ENCODE data around the gene SLC5A5. TPM values are rescaled to one million over a fixed set of nuclear protein-coding genes. Genes with fewer than 3 reads are reported as not detected.

SLC5A5 gene
- total RNA-seq, result not detected
- polyA plus RNA-seq (ENCODE audit: insufficient read depth in 1 of 8, insufficient read length in 8 of 8, low replicate concordance in 1 of 8), result under 1 TPM in 4 of 8 donors, not detected in 4; 0.04 to 0.07 (median 0.05) TPM
- long read RNA-seq, donor 1, result 0 reads
- long read RNA-seq, donor 2, result 0 reads
- long read RNA-seq, donor 3, result 0 reads
- long read RNA-seq, donor 4, result 0 reads
- long read RNA-seq, donor 5, result 0 reads
- long read RNA-seq, donor 6, result 0 reads
- long read RNA-seq, donor 7, result 0 reads
- long read RNA-seq, donor 8, result 0 reads
- long read RNA-seq, donor 9, result 0 reads
- long read RNA-seq, donor 10, result 0 reads
- long read RNA-seq, donor 11, result 0 reads

GRCh38 chr19:17871878-17872250 is at the start of gene SLC5A5:
Gene SLC5A5 (plus strand): TSS chr19:17871945. CDS start chr19:17872320, 375 bp downstream.
- no peak for DNase-seq

GRCh38 chr19:17824339-17824738 is 47.4 kb upstream of the SLC5A5 start:
- no peak overlapping the region for H3K4me3 ChIP-seq (ENCODE audit: low read length)
- H3K27me3 ChIP-seq (ENCODE audit: control insufficient read depth, insufficient read depth, low read length), result no peaks in the 10 kb centered on the region
- no peak overlapping the region for H3K27ac ChIP-seq (ENCODE audit: low read length)
- H3K4me1 ChIP-seq (ENCODE audit: control insufficient read depth, insufficient read depth, low read length), result no peaks in the 10 kb centered on the region
- WGBS (ENCODE audit: insufficient coverage), result 23% methylated on average over 5 of the region's 8 CpGs
- H3K9me3 ChIP-seq (replicated peaks; ENCODE audit: control insufficient read depth, low read depth, low read length), result no peaks in the 10 kb centered on the region
- DNase-seq, result no peak
- no peaks in the 10 kb centered on the region for H3K36me3 ChIP-seq (ENCODE audit: control insufficient read depth, insufficient read depth, low read length)

More at GRCh38 chr19:17871878-17872250, at the start of gene SLC5A5:
- H3K4me3 ChIP-seq (ENCODE audit: low read length), result no peak within 1 kb of the TSS
- no peaks in the 10 kb centered on the region for H3K9me3 ChIP-seq (replicated peaks; ENCODE audit: control insufficient read depth, low read depth, low read length)
- H3K27ac ChIP-seq (ENCODE audit: low read length), result no peak within 1 kb of the TSS
- peaks cover 3% of the 10 kb centered on the region for H3K4me1 ChIP-seq (ENCODE audit: control insufficient read depth, insufficient read depth, low read length)
- peaks cover 79% of the 10 kb centered on the region for H3K27me3 ChIP-seq (ENCODE audit: control insufficient read depth, insufficient read depth, low read length)
- 0% methylated on average over 22 of the region's 26 CpGs for WGBS (ENCODE audit: insufficient coverage)
- H3K36me3 ChIP-seq (ENCODE audit: control insufficient read depth, insufficient read depth, low read length), result no peaks in the 10 kb centered on the region

- 90% methylated on average over 12 of the region's 13 CpGs for WGBS (ENCODE audit: insufficient coverage)
- Histone ChIP-seq H3K4me3 (ENCODE audit: low read length) (no peak overlapping the region), H3K27ac (ENCODE audit: low read length) (no peak overlapping the region), H3K36me3 (ENCODE audit: control insufficient read depth, insufficient read depth, low read length) (no peaks in the 10 kb centered on the region), H3K4me1 (ENCODE audit: control insufficient read depth, insufficient read depth, low read length) (peaks cover 6% of the 10 kb centered on the region), H3K9me3 (replicated peaks; ENCODE audit: control insufficient read depth, low read depth, low read length) (no peaks in the 10 kb centered on the region), H3K27me3 (ENCODE audit: control insufficient read depth, insufficient read depth, low read length) (peaks cover 16% of the 10 kb centered on the region)
- DNase-seq, result no peak
Measured at GRCh38 chr19:17826508-17827056, 45.2 kb upstream of the SLC5A5 start.

- peaks cover 24% of the 10 kb centered on the region for H3K27me3 ChIP-seq (ENCODE audit: control insufficient read depth, insufficient read depth, low read length)
- H3K36me3 ChIP-seq (ENCODE audit: control insufficient read depth, insufficient read depth, low read length), result no peaks in the 10 kb centered on the region
- H3K4me1 ChIP-seq (ENCODE audit: control insufficient read depth, insufficient read depth, low read length), result peaks cover 6% of the 10 kb centered on the region
- 14% methylated on average over 23 of the region's 29 CpGs for WGBS (ENCODE audit: insufficient coverage)
- peak; percentile 40 for DNase-seq
- H3K27ac ChIP-seq (ENCODE audit: low read length), result no peak overlapping the region
- peak overlapping the region; percentile 8 for H3K4me3 ChIP-seq (ENCODE audit: low read length)
- no peaks in the 10 kb centered on the region for H3K9me3 ChIP-seq (replicated peaks; ENCODE audit: control insufficient read depth, low read depth, low read length)
Measured at GRCh38 chr19:17829855-17830566, 41.7 kb upstream of the SLC5A5 start.

GRCh38 chr19:17830567-17831418 is 41.0 kb upstream of the SLC5A5 start:
- Histone ChIP-seq H3K4me1 (ENCODE audit: control insufficient read depth, insufficient read depth, low read length) (peaks cover 6% of the 10 kb centered on the region), H3K9me3 (replicated peaks; ENCODE audit: control insufficient read depth, low read depth, low read length) (no peaks in the 10 kb centered on the region), H3K27me3 (ENCODE audit: control insufficient read depth, insufficient read depth, low read length) (peaks cover 24% of the 10 kb centered on the region), H3K4me3 (ENCODE audit: low read length) (peak overlapping the region; percentile 8), H3K27ac (ENCODE audit: low read length) (no peak overlapping the region), H3K36me3 (ENCODE audit: control insufficient read depth, insufficient read depth, low read length) (no peaks in the 10 kb centered on the region)
- peak; percentile 65 for DNase-seq
- 13% methylated on average over 41 of the region's 50 CpGs for WGBS (ENCODE audit: insufficient coverage)

- WGBS (ENCODE audit: insufficient coverage), result 39% methylated on average over 16 of the region's 25 CpGs
- peaks cover 24% of the 10 kb centered on the region for H3K27me3 ChIP-seq (ENCODE audit: control insufficient read depth, insufficient read depth, low read length)
- H3K27ac ChIP-seq (ENCODE audit: low read length), result no peak overlapping the region
- no peaks in the 10 kb centered on the region for H3K9me3 ChIP-seq (replicated peaks; ENCODE audit: control insufficient read depth, low read depth, low read length)
- H3K4me1 ChIP-seq (ENCODE audit: control insufficient read depth, insufficient read depth, low read length), result peaks cover 6% of the 10 kb centered on the region
- no peaks in the 10 kb centered on the region for H3K36me3 ChIP-seq (ENCODE audit: control insufficient read depth, insufficient read depth, low read length)
- H3K4me3 ChIP-seq (ENCODE audit: low read length), result no peak overlapping the region
- no peak for DNase-seq
Measured at GRCh38 chr19:17831419-17831888, 40.3 kb upstream of the SLC5A5 start.

- H3K9me3 ChIP-seq (replicated peaks; ENCODE audit: control insufficient read depth, low read depth, low read length), result no peaks in the 10 kb centered on the region
- no peaks in the 10 kb centered on the region for H3K36me3 ChIP-seq (ENCODE audit: control insufficient read depth, insufficient read depth, low read length)
- no peak overlapping the region for H3K4me3 ChIP-seq (ENCODE audit: low read length)
- peaks cover 6% of the 10 kb centered on the region for H3K4me1 ChIP-seq (ENCODE audit: control insufficient read depth, insufficient read depth, low read length)
- no peak overlapping the region for H3K27ac ChIP-seq (ENCODE audit: low read length)
- no peak for DNase-seq
- peaks cover 24% of the 10 kb centered on the region for H3K27me3 ChIP-seq (ENCODE audit: control insufficient read depth, insufficient read depth, low read length)
- WGBS (ENCODE audit: insufficient coverage), result 88% methylated on average over 13 of the region's 17 CpGs
Measured at GRCh38 chr19:17832443-17833208, 39.1 kb upstream of the SLC5A5 start.

GRCh38 chr19:17834350-17835181 is 37.2 kb upstream of the SLC5A5 start:
- Histone ChIP-seq H3K4me1 (ENCODE audit: control insufficient read depth, insufficient read depth, low read length) (peaks cover 6% of the 10 kb centered on the region), H3K27me3 (ENCODE audit: control insufficient read depth, insufficient read depth, low read length) (peaks cover 26% of the 10 kb centered on the region), H3K36me3 (ENCODE audit: control insufficient read depth, insufficient read depth, low read length) (no peaks in the 10 kb centered on the region), H3K4me3 (ENCODE audit: low read length) (no peak overlapping the region), H3K27ac (ENCODE audit: low read length) (no peak overlapping the region), H3K9me3 (replicated peaks; ENCODE audit: control insufficient read depth, low read depth, low read length) (no peaks in the 10 kb centered on the region)
- 68% methylated on average over 15 of the region's 27 CpGs for WGBS (ENCODE audit: insufficient coverage)
- no peak for DNase-seq
